ENCODE data around the gene SELENBP1.
A peak's percentile ranks its signal among the peaks of the same experiment; 100 is the strongest.

SELENBP1 gene

GRCh38 chr1:151343587-151343986 is 28.9 kb downstream of the SELENBP1 start:
- no peak for DNase-seq

DNA sequence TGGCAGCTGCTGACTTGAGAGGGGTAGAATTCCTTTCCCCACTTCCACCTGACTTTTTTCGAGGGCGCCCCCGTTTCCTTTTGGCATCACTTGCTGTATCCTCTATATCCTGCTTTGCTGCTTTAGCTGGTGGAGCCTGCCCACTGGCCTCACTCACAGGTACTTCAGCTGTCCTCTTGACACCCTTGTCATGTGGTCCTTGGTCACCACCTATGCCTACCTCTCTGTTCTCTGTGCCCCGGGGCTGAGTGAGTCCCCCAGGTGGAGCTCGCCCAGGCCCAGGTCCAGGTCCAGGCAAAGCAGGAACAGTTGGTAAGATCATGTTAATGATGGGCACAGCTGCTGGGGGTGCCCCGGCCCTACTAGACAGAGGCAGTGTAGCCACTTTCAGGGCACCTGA is 29.9 kb downstream of the SELENBP1 start:
- no peak for DNase-seq

DNA sequence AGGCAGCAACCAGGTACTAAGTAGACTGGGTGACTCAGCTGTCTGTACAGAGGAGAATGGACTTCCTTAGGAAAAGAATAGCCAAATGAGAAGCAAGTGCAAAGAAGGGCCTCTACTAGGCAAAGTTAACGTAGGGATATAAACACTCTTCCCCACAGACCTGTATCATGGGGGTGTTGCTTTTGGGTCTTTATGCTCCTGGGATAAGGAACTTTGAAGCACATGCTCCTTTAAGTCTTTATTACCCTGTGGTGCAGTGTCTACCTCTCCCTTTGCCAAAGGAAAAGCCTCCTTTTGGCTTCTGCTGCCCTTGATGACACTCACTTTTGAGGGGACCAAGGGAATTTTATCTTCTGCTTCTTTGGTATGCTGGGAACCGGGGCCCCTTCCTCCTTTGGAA is 30.5 kb downstream of the SELENBP1 start:
- DNase-seq, result no peak

DNA sequence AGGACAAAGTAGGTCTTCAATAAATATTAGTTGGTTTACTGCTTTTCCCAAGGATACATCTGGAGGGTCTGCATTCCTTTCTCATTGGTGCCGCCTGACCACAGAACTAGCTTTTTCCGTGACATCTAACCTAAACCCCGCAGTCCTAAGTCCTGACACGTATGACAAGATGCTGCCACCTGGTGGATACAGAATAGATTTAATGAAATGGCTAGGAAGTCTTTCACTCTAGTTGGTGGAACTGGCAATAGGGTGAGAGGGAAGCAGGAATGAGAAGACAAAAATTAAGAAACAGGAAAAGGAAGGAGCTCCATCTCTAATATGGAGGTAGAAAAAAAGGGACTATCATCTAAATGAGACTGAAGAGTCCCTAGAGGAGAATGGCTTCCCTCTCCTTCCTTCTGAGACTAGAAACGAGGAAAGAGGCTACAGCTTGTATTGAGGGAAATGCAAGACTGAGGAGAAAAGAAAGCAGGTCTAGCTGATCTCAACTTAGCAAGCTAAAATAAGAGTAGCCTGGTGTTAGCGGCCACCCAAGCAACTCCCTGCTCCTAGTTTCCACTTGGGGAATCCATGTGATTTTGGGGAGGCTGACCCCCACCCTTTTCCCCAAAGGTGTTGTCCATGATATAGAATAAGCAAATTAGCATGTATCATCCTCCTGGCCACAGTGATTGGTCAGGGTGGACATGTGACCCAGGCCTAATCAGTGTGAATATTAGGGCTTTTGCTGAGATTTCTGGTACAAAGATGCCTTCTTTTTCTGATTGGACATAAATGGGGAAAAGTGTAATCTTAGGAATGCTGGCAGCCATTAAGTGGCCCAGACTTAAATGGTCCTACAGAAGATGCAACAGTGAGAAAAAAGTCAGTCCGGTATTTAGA is 31.4 kb downstream of the SELENBP1 start:
- peak in 5 of 6 experiments; percentile 38 to 67 (median 48) for DNase-seq

GRCh38 chr1:151336556-151336955 is 35.9 kb downstream of the SELENBP1 start:
- no peak for DNase-seq

DNA sequence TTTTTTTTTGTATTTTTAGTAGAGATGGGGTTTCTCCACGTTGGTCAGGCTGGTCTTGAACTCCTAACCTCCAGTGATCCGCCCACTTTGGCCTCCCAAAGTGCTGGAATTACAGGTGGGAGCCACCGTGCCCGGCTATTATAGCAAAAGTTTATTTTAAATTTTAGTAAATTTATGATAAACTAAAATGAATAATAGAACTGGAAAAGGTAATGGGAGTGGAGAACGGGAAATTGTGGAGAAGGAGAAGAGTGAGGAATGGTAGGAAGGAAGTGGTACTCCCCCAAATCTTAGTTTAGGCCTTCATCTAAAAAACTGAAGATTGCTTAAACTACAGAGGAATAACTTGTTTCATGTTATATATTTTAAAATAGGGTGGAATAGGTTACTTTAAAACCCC is 37.7 kb downstream of the SELENBP1 start:
- no peak for DNase-seq

- peak in 1 of 6 experiments; percentile 46 for DNase-seq
These were observed 44.4 kb downstream of the SELENBP1 start for GRCh38 chr1:151327903-151328674.

DNA sequence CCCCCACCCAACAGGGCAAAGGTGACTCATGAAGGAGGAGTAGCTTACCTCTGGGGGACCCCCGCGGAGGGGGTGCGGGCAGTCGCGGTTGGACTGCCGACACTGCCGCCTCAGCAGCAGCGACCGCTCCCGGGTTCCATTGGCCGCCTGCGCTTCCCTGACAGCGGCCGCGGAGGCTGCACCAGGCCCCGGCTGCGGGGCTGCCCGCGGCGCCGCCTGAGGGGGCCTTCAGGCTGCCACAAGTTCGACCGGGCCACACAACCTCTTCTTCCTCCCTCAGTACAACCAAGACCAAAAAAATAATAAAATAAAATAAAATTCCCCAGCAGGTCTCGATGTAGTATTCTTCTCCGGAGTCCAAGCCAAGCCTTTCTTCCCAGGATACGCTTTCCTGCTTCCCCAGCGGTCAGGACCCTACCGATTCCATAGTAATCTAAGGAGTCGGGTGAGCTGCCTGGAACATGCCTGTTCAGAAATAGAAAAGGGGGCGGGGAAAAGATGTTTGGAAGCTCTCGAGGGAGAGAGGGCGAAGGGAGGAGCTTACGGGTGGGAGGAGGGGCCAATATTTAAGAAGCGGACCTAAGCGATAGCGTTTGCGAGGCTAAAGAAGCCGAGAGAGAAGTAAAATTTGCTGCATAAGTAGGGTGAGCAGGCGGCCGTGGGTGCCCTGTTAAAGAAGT is 45.1 kb downstream of the SELENBP1 start, which contains the start of gene PI4KB:
Gene PI4KB (minus strand): TSS at position 194 of the 680 bp plus-strand sequence. CDS start 10,935 bp downstream, outside the sequence.
- peak; percentile 79 to 95 (median 90) for DNase-seq

DNA sequence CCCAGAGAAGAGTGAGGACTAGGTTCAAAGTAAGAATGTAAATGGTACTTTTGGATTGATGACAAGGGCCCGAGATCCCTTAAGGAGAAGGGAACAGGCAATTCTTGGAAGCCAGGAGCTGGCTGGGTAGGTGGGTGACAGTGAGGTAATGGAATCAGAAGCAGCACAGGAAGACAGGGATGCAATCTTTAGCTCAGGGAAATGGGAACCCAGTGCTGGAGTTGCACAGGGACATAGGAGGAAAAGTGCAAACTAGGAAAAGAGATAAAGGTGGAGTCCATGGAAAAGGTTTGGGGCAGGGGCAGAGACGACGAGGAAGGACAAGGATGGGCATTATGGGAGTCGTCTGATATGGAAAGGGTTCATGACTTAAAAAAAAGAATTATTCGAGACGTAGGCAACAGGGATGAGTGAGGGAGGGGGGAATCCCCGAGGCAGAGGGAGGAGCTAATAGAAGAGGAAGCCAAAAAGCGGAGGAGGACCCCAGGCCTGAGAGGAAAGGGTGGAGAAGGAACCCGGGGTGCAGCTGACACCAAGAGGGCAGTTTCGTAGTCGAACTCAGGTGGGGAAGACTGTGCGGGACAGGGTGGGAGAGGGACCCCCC is 45.8 kb downstream of the SELENBP1 start:
- peak in 1 of 6 experiments; percentile 55 for DNase-seq

DNA sequence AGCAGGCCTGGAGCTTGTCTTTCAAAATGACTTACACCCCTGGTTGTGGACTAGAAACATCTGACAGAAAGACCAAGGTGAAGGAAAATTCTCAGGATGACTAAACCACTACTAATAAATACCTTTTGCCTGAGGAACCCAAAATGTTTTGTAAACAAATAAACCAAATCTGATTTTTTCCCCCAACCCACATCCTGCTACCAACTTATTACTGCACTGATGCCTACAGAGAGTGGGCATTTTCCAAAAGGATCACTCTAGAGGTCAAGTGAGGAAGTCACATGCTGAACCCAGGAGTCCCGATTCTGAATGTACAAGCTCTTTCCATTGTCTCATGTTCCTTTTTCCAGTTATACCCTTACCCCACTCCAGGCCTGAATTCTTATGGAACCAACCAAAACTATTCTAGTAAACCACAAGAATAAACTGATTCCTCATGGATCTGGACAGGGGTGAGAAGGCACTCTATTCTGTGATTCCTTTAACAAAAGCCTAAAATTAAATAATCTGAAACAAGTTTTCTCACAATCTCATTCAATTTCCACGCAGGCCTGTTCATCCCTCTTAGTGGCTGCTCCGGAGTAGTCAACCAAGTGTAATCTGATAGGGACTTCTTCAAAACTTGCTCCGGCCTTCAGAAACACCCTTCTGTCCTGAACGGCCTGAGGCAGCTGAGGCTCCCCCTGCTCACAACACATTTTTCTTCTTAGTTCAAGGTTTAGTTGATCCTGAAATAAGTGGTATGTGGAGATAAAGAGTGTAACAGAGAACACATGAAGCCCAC is 46.7 kb downstream of the SELENBP1 start:
- DNase-seq, result no peak

GRCh38 chr1:151325231-151325630 is 47.3 kb downstream of the SELENBP1 start:
- no peak for DNase-seq

DNA sequence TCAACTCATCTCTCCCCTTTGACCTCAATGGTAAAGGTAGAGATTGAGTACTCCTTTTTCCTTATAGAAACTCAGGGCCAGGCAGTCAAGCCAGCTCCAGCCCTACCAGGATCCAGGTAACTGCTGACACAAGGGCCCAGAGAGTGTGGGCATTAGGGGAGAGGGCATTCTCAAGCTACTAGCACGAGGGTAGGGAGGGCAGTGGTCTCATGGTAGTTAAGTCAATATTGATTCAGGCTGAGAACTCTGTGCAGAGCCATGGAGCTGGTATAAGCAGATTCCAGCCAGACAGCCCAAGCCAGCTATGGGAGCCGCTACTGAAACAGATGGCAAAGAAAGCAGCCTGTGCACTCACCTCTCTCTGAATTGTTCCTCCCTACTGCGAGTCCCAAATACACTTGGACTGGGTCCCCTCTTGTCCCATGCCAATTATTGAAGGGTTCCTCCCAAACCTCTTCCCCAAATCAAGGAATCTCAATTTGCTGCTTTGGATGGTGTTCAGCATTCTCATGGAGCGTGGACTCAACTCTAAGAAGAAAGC is 48.0 kb downstream of the SELENBP1 start:
- DNase-seq, result no peak

DNA sequence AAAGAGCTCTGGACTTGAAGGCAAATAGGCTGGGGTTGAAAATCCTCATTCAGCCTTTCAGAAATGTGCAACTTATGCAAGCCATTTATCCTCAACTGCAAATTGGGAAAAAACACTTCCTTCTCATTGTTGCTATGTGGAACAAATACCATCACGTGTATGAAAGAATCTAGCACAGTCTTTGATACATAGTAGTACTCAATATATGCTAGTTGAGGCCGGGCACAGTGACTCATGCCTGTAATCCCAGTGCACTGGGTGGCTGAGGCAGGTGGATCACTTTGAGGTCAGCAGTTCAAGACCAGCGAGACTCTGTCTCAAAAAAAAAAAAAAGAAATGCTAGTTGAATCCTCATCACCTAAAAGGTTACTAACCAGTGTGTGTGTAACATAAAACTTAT is 53.5 kb downstream of the SELENBP1 start:
- no peak for DNase-seq

- DNase-seq, result no peak
These were observed 56.8 kb downstream of the SELENBP1 start for GRCh38 chr1:151315565-151316235.

Measured in stimulated activated naive CD4-positive, alpha-beta T cell (primary cell).